ENCODE measurements around the gene PFDN2. TPM values are rescaled to one million over a fixed set of nuclear protein-coding genes. Genes with fewer than 3 reads are reported as not detected.

PFDN2 gene
- 340 and 445 TPM in 2 replicates for polyA plus RNA-seq (2012; rRNA removed)
- polyA plus RNA-seq (2012; cell fraction: cytosol; rRNA removed): 565 and 761 TPM in 2 replicates
- polyA plus RNA-seq (2012; cell fraction: nucleus; rRNA removed): 81.8 and 90.8 TPM in 2 replicates

- Histone ChIP-seq H3K36me3 (replicated peaks in 1 of 2; ENCODE audit: control insufficient read depth in 1 of 2, insufficient read depth in 2 of 2, low read length in 1 of 2) (peaks cover 33 to 38% of the 10 kb centered on the region in 2 experiments), H3K4me3 (ENCODE audit: low read depth in 2 of 2, low read length in 1 of 2) (peak within 1 kb of the TSS; percentile 79 to 92), H3K9me3 (no peaks in the 10 kb centered on the region), H4K20me1 (ENCODE audit: insufficient read depth) (peaks cover 26% of the 10 kb centered on the region), H3K27me3 (ENCODE audit: insufficient read depth) (no peaks in the 10 kb centered on the region), H3F3A (replicated peaks; ENCODE audit: insufficient read depth) (peaks cover 15% of the 10 kb centered on the region), H3K79me2 (ENCODE audit: insufficient read depth) (peaks cover 72% of the 10 kb centered on the region), H3K27ac (ENCODE audit: low read depth in 2 of 2, low read length in 1 of 2) (peak within 1 kb of the TSS; percentile 90 to 93), H3K4me2 (peak within 1 kb of the TSS; percentile 92), H2AFZ (ENCODE audit: low read depth) (peak within 1 kb of the TSS; percentile 82), H3K9ac (peak within 1 kb of the TSS; percentile 93), H3K4me1 (ENCODE audit: control insufficient read depth in 1 of 2, insufficient read depth in 2 of 2, low read depth in 1 of 2, low read length in 1 of 2) (peaks cover 22 to 25% of the 10 kb centered on the region in 2 experiments; a peak in 3 of 4 replicates), H3K9me2 (no peaks in the 10 kb centered on the region)
- ChIA-PET POLR2A (interaction anchor here (0.7 to 2.1 kb wide), 9 partner anchors 9 to 84 kb away, joined by 3 to 12 read pairs (median 3); partner anchors contain the start of genes NDUFS2, PPOX and USF1), CTCF (interaction anchor here (0.5 to 1.5 kb wide), 4 partner anchors 13 to 128 kb away, joined by 3 to 9 read pairs (median 4); partner anchors contain the start of gene DEDD)
- DNase-seq: peak; percentile 94
- WGBS (ENCODE audit: low lambda C conversion rate): 2% methylated on average over 22 of the region's 58 CpGs
- TF ChIP-seq IRF3 (IDR thresholded peaks at IDR 0.05; ENCODE audit: low read depth, low read length) (no peak), TAF1 (IDR thresholded peaks at IDR 0.05; ENCODE audit: borderline replicate concordance, low read depth, low read length) (peak; percentile 98), MXI1 (IDR thresholded peaks at IDR 0.05; ENCODE audit: low read depth, low read length) (peak; percentile 81), TCF12 (IDR thresholded peaks at IDR 0.05) (no peak), POLR2AphosphoS5 (IDR thresholded peaks at IDR 0.05; ENCODE audit: low read depth, low read length) (peak; percentile 85), USF1 (IDR thresholded peaks at IDR 0.05; ENCODE audit: borderline replicate concordance, low read depth) (no peak), YY1 (IDR thresholded peaks at IDR 0.05; ENCODE audit: low read depth) (peak; percentile 94), SIN3A (IDR thresholded peaks at IDR 0.05; ENCODE audit: borderline replicate concordance, low read depth, low read length) (peak; percentile 53; the same call in 1 of the 2 replicates), EP300 (IDR thresholded peaks at IDR 0.05; ENCODE audit: borderline replicate concordance in 1 of 2, low read depth in 1 of 2, low read length in 1 of 2) (no peak), SMC3 (IDR thresholded peaks at IDR 0.05; ENCODE audit: low read depth, low read length) (no peak), GABPA (IDR thresholded peaks at IDR 0.05; ENCODE audit: low read depth) (peak; percentile 89), FOSL2 (IDR thresholded peaks at IDR 0.05; ENCODE audit: borderline replicate concordance, low read depth) (no peak; the same call in 1 of the 2 replicates), RAD21 (IDR thresholded peaks at IDR 0.05; ENCODE audit: low read length) (no peak), ELF1 (IDR thresholded peaks at IDR 0.05) (0 out of 2 replicates have a peak, but pooled peaks have one; percentile 7), CHD2 (IDR thresholded peaks at IDR 0.05; ENCODE audit: low read length, partially characterized antibody) (peak; percentile 41), MAX (IDR thresholded peaks at IDR 0.05; ENCODE audit: low read depth) (peak; percentile 55; the same call in 1 of the 2 replicates), REST (IDR thresholded peaks at IDR 0.05; ENCODE audit: low read depth, low read length) (peak; percentile 53), NRF1 (IDR thresholded peaks at IDR 0.05; ENCODE audit: low read depth, low read length) (peak; percentile 31)
Measured at GRCh38 chr1:161117759-161118581, at the start of gene PFDN2, which contains the start of gene NIT1. PFDN2 (minus strand) TSS chr1:161118037; CDS start chr1:161118026, 11 bp downstream. NIT1 (plus strand) TSS chr1:161118105; CDS start chr1:161118177, 72 bp downstream.
